CD4-positive, alpha-beta memory T cell (primary cell): ENCODE results near the gene TMEM138. TPM values are rescaled to one million over a fixed set of nuclear protein-coding genes. Genes with fewer than 3 reads are reported as not detected.

ENCODE experiments used
- CTCF ChIA-PET: fragments of 350-600 bp; sonication (Branson Sonifier 250); formaldehyde crosslinking; loops from one replicate; lab custom pipeline; 2021; ENCODE audit warnings: inconsistent platforms; ENCODE audit not compliant: partially characterized antibody; lab: Charles Lee
- POLR2A ChIA-PET: fragments of 350-600 bp; sonication (Branson Sonifier 250); formaldehyde crosslinking; loops from one replicate; lab custom pipeline; 2021; ENCODE audit not compliant: partially characterized antibody; lab: Charles Lee
- DNase-seq, 5 donors: peaks; one replicate each; pipeline versions ENCODE4 v3.0.0 to v3.0.0-alpha.2; 2020 to 2022; ENCODE audit warnings: mixed read lengths in 1 of 5
- H3K27ac ChIP-seq: one replicate; pipeline ENCODE4 v1.7.0; 2013; ENCODE audit warnings: low read depth, low read length
- H3K27me3 ChIP-seq: 2 replicates; pipeline ENCODE4 v1.7.0; 2013; ENCODE audit warnings: mild to moderate bottlenecking, low read length, moderate library complexity; ENCODE audit not compliant: insufficient read depth
- H3K36me3 ChIP-seq: 2 replicates; pipeline ENCODE4 v1.7.0; 2013; ENCODE audit warnings: mild to moderate bottlenecking, low read length, moderate library complexity; ENCODE audit not compliant: insufficient read depth
- H3K4me1 ChIP-seq: 2 replicates; pipeline ENCODE4 v1.7.0; 2013; ENCODE audit warnings: mild to moderate bottlenecking, low read length, moderate library complexity; ENCODE audit not compliant: insufficient read depth
- H3K4me3 ChIP-seq, 2 donors: one replicate each; pipeline ENCODE4 v1.7.0; 2013; ENCODE audit warnings: low read length in 2 of 2, mild to moderate bottlenecking in 1 of 2
- H3K9me3 ChIP-seq, 2 donors: one replicate each; pipeline ENCODE4 v1.7.0; 2013; ENCODE audit warnings: low read length in 2 of 2, control low read depth in 1 of 2; ENCODE audit not compliant: control insufficient read depth in 1 of 2
- H3K27ac Mint-ChIP-seq, 7 donors: one replicate each; pipeline ENCODE4 v1.8.0; 2020 to 2021; ENCODE audit warnings: mixed read lengths in 7 of 7, mild to moderate bottlenecking in 6 of 7, inconsistent platforms in 3 of 7, moderate library complexity in 3 of 7
- H3K27me3 Mint-ChIP-seq, 2 donors: one replicate each; pipeline ENCODE4 v1.8.0; 2020 to 2021; ENCODE audit warnings: mixed read lengths in 2 of 2
- H3K36me3 Mint-ChIP-seq, 2 donors: one replicate each; pipeline ENCODE4 v1.8.0; 2020 to 2021; ENCODE audit warnings: mixed read lengths in 2 of 2, inconsistent platforms in 1 of 2, mild to moderate bottlenecking in 1 of 2
- H3K4me1 Mint-ChIP-seq, 4 donors: one replicate each; pipeline ENCODE4 v1.8.0; 2020 to 2021; ENCODE audit warnings: mixed read lengths in 4 of 4, mild to moderate bottlenecking in 1 of 4
- H3K4me3 Mint-ChIP-seq, 8 donors: one replicate each; pipeline ENCODE4 v1.8.0; 2020 to 2021; ENCODE audit warnings: mixed read lengths in 8 of 8, mild to moderate bottlenecking in 7 of 8, moderate library complexity in 6 of 8, inconsistent platforms in 3 of 8
- H3K9me3 Mint-ChIP-seq, 8 donors: one replicate each; pipeline ENCODE4 v1.8.0; 2020 to 2021; ENCODE audit warnings: mixed read lengths in 8 of 8, mild to moderate bottlenecking in 5 of 8, inconsistent platforms in 3 of 8, moderate library complexity in 1 of 8
- intact Hi-C: fragments of 100-400 bp; cut with micrococcal nuclease; formaldehyde crosslinking; loops from one replicate; pipeline ENCODE4 v1.15.1; 2023
- polyA plus RNA-seq, 2 donors: library from polyadenylated mRNA; unstranded; fragments of 300-500 nt; fragmentation: Illumina TruSeq; gene quantifications; one replicate each; pipeline ENCODE4 v1.2.3, GENCODE V29; 2021
- total RNA-seq, 2 experiments: library from RNA; stranded (reverse); gene quantifications; one replicate each; pipeline ENCODE4 v1.2.3, GENCODE V29; 2021

Gene TMEM138
- total RNA-seq (10 to 100 TPM; 61.2 to 62.5 TPM), polyA plus RNA-seq (10 to 100 TPM; 49.0 to 59.2 TPM)

DNA sequence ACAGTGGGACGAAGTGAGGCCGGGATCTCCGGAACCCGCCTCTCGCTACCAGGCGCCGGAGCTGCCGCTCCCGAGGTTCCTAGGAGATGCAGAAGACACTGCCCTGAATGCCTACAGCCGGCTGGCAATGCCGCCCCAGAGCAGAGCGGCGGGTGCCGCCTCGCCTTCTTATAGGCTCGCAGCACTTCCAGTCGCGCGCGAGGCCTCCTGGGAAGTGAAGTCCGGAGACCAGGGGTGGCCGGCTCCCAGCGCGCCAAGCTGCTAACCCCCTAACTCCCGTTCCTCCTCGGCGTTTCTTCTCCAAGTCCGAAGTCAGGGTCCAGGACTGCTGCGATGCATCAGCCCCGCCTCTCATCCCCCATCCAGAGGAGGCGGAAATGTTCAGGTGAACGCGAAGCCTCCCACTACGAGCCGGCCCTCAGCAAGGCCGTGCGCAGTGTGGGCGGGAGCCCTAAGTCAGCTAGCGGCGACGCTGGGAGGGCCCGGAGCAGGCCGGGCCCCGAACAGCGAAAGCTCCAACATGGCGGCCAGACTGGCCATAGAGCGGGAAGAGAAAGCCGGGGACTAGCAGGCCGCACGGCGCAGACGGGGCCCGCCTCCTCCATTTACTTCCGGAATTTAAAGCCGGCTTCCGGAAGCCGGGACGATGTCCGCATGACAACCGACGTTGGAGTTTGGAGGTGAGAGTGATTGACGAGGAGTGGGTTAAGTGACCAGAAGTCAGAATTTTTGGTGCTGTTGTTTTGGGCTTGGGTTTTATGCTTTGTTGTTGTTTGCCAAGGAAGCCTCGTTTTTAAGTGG lies at the start of gene TMEM138, which contains the start of gene CYB561A3:
Gene TMEM138, plus strand, starts transcription at position 634 of the 801 bp plus-strand sequence. CDS start 2,017 bp downstream, outside the sequence.
Gene CYB561A3, minus strand, starts transcription at position 142 of the 801 bp plus-strand sequence. CDS start 5,169 bp downstream, outside the sequence.
- intact Hi-C loops = loop anchor here (1.0 to 2.0 kb wide), 3 partner anchors 29 to 69 kb away; partner anchors contain the start of genes DDB1, SDHAF2, TKFC and TMEM216
- H3K36me3 Mint-ChIP-seq = peaks cover under 1 to 36% of the 10 kb centered on the region in 2 donors

DNA sequence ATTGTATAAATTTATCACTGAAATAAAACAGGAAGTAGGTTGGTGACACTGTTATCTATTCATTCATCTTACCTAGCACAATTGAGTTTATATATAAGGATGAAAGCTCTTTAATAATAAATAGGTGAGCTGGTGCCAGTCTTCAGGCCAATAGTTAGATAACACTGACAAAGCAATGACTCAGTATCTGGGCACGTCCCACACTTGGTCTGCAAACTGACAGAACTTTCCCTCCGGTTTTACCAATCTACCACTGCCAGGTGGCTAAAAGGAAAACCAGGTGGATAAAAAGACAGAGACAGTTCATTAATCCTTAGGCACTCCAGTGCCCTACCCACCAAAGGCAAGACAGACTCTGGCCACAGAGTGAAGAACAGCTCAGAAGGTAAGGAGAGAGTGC lies 46.9 kb upstream of the TMEM138 start:
- ChIA-PET POLR2A (no interaction called here), CTCF (interaction anchor here (1.4 to 1.5 kb wide), 2 partner anchors 19 to 120 kb away, joined by 4 read pairs; no protein-coding TSS in a partner anchor)
- no peak overlapping the region for H3K4me3 ChIP-seq
- H3K4me3 Mint-ChIP-seq = no peak overlapping the region
- peaks cover 70% of the 10 kb centered on the region for H3K36me3 ChIP-seq
- H3K27me3 ChIP-seq = no peaks in the 10 kb centered on the region
- no peaks in the 10 kb centered on the region for H3K9me3 Mint-ChIP-seq
- no peaks in the 10 kb centered on the region for H3K9me3 ChIP-seq
- peaks cover 32 to 70% of the 10 kb centered on the region in 2 donors for H3K36me3 Mint-ChIP-seq
- H3K4me1 Mint-ChIP-seq = no peaks in the 10 kb centered on the region
- DNase-seq = no peak
- H3K27ac ChIP-seq = no peak overlapping the region
- intact Hi-C loops = no loop called here
- H3K27ac Mint-ChIP-seq = no peak overlapping the region
- no peaks in the 10 kb centered on the region for H3K27me3 Mint-ChIP-seq
- H3K4me1 ChIP-seq = no peaks in the 10 kb centered on the region

More for the DNA sequence above, at the start of gene TMEM138, which contains the start of gene CYB561A3:
- H3K27ac Mint-ChIP-seq = peak within 1 kb of the TSS; percentile 92 to 100 (median 99)
- Histone ChIP-seq H3K27ac (peak within 1 kb of the TSS; percentile 95), H3K4me1 (peaks cover 27% of the 10 kb centered on the region), H3K27me3 (no peaks in the 10 kb centered on the region), H3K9me3 (no peaks in the 10 kb centered on the region), H3K4me3 (peak within 1 kb of the TSS; percentile 87 to 95), H3K36me3 (peaks cover 23% of the 10 kb centered on the region)
- H3K27me3 Mint-ChIP-seq = no peaks in the 10 kb centered on the region
- peak; percentile 83 to 90 (median 85) for DNase-seq
- peak within 1 kb of the TSS; percentile 93 to 100 (median 98) for H3K4me3 Mint-ChIP-seq
- CTCF ChIA-PET = interaction anchor here (1.0 to 7.1 kb wide), 10 partner anchors 8 to 73 kb away, joined by 3 to 92 read pairs (median 4); partner anchors contain the start of genes DDB1, TKFC and TMEM216
- peaks cover 21 to 51% (median 33%) of the 10 kb centered on the region in 4 donors for H3K4me1 Mint-ChIP-seq
- POLR2A ChIA-PET = interaction anchor here (0.6 to 6.3 kb wide), 26 partner anchors 9 to 1479 kb away, joined by 3 to 97 read pairs (median 6); partner anchors contain the start of genes CD6, CPSF7, DDB1 and EEF1G
- H3K9me3 Mint-ChIP-seq = peaks cover 0 to 3% (median 0%) of the 10 kb centered on the region in 8 donors

DNA sequence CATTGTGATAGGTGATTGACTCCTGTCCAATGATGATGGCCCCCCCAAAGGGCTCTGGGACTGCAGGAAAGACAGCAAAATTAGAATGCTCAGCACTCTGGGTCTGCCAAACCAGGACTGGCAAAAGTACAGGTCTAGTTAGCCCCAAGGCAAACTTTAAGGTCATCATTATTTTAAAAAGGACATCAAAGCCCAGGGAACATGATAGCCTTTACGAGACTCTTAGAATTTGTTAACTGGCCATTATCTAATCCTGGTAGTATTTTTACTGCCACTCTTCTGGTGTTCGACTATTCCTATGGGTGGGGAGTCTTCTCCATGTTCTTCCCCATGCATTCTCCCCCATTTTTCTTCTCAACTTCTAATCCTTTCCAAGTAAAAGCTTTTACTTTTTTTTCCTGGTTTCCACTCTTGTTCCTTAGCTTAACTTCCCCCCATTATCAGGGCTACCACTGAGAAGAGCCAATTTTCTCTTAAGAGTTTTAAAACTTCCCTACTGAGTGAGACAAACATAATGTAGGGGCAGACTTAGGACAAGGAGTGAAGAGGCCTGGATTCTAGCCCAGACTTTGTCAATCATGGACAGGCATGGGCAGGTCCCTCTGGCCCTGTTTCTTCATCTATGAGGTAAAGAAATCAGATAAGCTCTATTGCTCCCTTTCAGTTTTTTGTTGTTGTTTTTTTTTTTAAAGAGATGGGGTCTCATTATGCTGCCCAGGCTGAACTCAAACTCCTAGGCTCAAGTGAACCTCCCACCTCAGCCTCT lies 36.3 kb upstream of the TMEM138 start:
- ChIA-PET POLR2A (interaction anchor here (0.8 kb wide), 1 partner anchor 11 kb away, joined by 3 read pairs; no protein-coding TSS in a partner anchor), CTCF (interaction anchor here (2.4 kb wide), 1 partner anchor 59 kb away, joined by 15 read pairs; no protein-coding TSS in a partner anchor)
- H3K4me1 Mint-ChIP-seq = peaks cover 11 to 31% (median 17%) of the 10 kb centered on the region in 4 donors
- no peak overlapping the region for H3K4me3 ChIP-seq
- H3K4me1 ChIP-seq = peaks cover 3% of the 10 kb centered on the region
- no peaks in the 10 kb centered on the region for H3K9me3 ChIP-seq
- H3K27ac Mint-ChIP-seq = peak overlapping the region in 2 of 7 donors; percentile 4 to 7
- H3K27me3 Mint-ChIP-seq = no peaks in the 10 kb centered on the region
- no peak overlapping the region for H3K4me3 Mint-ChIP-seq
- peaks cover 72% of the 10 kb centered on the region for H3K36me3 ChIP-seq
- no peak overlapping the region for H3K27ac ChIP-seq
- no peak for DNase-seq
- intact Hi-C loops = no loop called here
- no peaks in the 10 kb centered on the region for H3K9me3 Mint-ChIP-seq
- peaks cover 75 to 81% of the 10 kb centered on the region in 2 donors for H3K36me3 Mint-ChIP-seq
- H3K27me3 ChIP-seq = no peaks in the 10 kb centered on the region

DNA sequence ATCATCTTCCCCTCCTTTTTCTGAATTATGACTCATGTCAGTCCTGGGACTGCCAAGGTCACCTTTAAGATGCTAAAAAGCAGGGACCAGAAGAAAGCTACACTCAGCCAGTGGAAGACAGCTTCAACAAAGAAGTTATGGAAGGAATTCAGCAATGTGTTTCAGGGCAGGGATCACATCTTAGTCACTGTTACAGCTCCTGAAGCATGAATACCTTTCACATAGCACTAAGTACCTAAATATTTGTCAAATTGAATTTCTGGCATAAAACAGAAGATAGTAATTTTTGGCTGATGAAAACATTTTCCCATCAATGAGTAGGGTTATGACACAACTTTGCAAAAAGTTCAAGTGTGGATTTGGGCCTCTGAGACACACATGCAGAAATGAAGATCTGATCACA lies 34.5 kb upstream of the TMEM138 start:
- ChIA-PET POLR2A (interaction anchor here (0.8 kb wide), 1 partner anchor 9 kb away, joined by 3 read pairs; no protein-coding TSS in a partner anchor), CTCF (interaction anchor here (1.0 to 2.4 kb wide), 5 partner anchors 8 to 108 kb away, joined by 3 to 15 read pairs (median 3); no protein-coding TSS in a partner anchor)
- no peak overlapping the region for H3K4me3 Mint-ChIP-seq
- intact Hi-C loops = no loop called here
- Histone ChIP-seq H3K36me3 (peaks cover 56% of the 10 kb centered on the region), H3K27ac (no peak overlapping the region), H3K27me3 (no peaks in the 10 kb centered on the region), H3K9me3 (no peaks in the 10 kb centered on the region), H3K4me3 (no peak overlapping the region), H3K4me1 (peaks cover 20% of the 10 kb centered on the region)
- no peaks in the 10 kb centered on the region for H3K27me3 Mint-ChIP-seq
- H3K9me3 Mint-ChIP-seq = no peaks in the 10 kb centered on the region
- H3K4me1 Mint-ChIP-seq = peaks cover 26 to 50% (median 34%) of the 10 kb centered on the region in 4 donors
- no peak for DNase-seq
- peaks cover 63 to 76% of the 10 kb centered on the region in 2 donors for H3K36me3 Mint-ChIP-seq
- peak overlapping the region in 2 of 7 donors; percentile 24 to 79 for H3K27ac Mint-ChIP-seq

DNA sequence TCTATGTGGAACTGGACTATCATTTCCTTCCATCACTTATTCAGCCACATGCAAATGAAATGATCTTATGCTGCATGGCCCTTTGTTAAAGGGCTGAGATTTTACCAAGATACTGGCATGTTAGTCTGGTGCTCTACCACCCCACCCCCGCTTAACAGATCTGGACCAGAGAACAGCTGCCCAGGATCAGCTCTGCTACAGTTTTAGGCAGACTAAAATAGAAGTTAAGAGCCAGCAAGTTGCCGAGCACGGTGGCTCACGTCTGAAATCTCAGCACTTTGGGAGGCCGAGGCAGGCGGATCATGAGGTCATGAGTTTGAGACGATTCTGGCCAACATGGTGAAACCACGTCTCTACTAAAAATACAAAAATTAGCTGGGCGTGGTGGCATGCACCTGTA lies 33.8 kb upstream of the TMEM138 start:
- no peaks in the 10 kb centered on the region for H3K27me3 Mint-ChIP-seq
- no peak overlapping the region for H3K4me3 ChIP-seq
- H3K27ac Mint-ChIP-seq = peak overlapping the region in 1 of 7 donors; percentile 37
- peaks cover 28 to 55% (median 38%) of the 10 kb centered on the region in 4 donors for H3K4me1 Mint-ChIP-seq
- H3K27ac ChIP-seq = no peak overlapping the region
- H3K36me3 Mint-ChIP-seq = peaks cover 59 to 69% of the 10 kb centered on the region in 2 donors
- H3K4me3 Mint-ChIP-seq = no peak overlapping the region
- H3K9me3 Mint-ChIP-seq = peaks cover 0 to under 1% (median 0%) of the 10 kb centered on the region in 8 donors
- no peaks in the 10 kb centered on the region for H3K9me3 ChIP-seq
- POLR2A ChIA-PET = no interaction called here
- CTCF ChIA-PET = interaction anchor here (1.5 to 1.6 kb wide), 2 partner anchors 8 to 15 kb away, joined by 3 to 11 read pairs; no protein-coding TSS in a partner anchor
- intact Hi-C loops = no loop called here
- DNase-seq = no peak
- H3K4me1 ChIP-seq = peaks cover 22% of the 10 kb centered on the region
- H3K36me3 ChIP-seq = peaks cover 49% of the 10 kb centered on the region
- no peaks in the 10 kb centered on the region for H3K27me3 ChIP-seq

DNA sequence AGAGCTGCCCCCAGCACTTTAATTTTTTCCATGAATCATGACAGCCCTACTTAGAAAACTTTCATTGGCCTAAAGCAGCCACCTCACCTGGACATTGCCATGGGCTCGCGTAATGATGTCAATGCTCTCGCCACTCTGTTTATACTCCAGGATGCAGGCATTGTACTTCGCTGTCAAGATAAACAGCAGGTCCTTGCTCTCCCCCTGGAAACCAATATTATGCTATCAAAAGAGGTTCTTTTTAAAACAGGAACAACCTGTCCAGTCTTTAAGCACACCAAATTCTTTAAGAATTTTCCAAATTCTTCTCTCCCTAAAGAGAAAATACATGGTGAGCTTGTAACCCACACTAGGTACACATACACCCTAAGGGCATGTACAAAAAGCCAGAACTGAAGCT lies 32.3 kb upstream of the TMEM138 start:
- Histone ChIP-seq H3K27me3 (no peaks in the 10 kb centered on the region), H3K36me3 (peaks cover 37% of the 10 kb centered on the region), H3K4me1 (peaks cover 29% of the 10 kb centered on the region), H3K27ac (no peak overlapping the region), H3K9me3 (no peaks in the 10 kb centered on the region), H3K4me3 (no peak overlapping the region)
- Mint-ChIP-seq H3K27me3 (no peaks in the 10 kb centered on the region), H3K4me3 (no peak overlapping the region), H3K9me3 (peaks cover 0 to 4% (median 0%) of the 10 kb centered on the region in 8 donors), H3K4me1 (peaks cover 34 to 65% (median 48%) of the 10 kb centered on the region in 4 donors), H3K27ac (peak overlapping the region in 2 of 7 donors; percentile 17 to 49), H3K36me3 (peaks cover 47 to 56% of the 10 kb centered on the region in 2 donors)
- ChIA-PET CTCF (interaction anchor here (1.0 to 1.5 kb wide), 2 partner anchors 56 to 105 kb away, joined by 6 to 8 read pairs; no protein-coding TSS in a partner anchor), POLR2A (no interaction called here)
- intact Hi-C loops = no loop called here
- DNase-seq = no peak
